Endothelial cell of umbilical vein (primary cell): Measurements from ENCODE around the gene RSPRY1.

Experiments used
- CTCF ChIP-seq, 2 donors: IDR thresholded peaks; 1 replicate in 1 of 2; 2 replicates in 1 of 2; pipeline ENCODE4 v1.5.1; 2011; ENCODE audit warnings: low read length in 2 of 2, mild to moderate bottlenecking in 2 of 2, moderate library complexity in 2 of 2, control low read depth in 1 of 2, inconsistent platforms in 1 of 2, low read depth in 1 of 2; ENCODE audit not compliant: insufficient read depth in 1 of 2; ENCODE audit errors: extremely low read depth in 1 of 2
- EZH2 ChIP-seq: IDR thresholded peaks from 2 replicates; pipeline ENCODE4 v1.6.1; 2012; ENCODE audit warnings: borderline replicate concordance, low read depth, mild to moderate bottlenecking, moderate library complexity, low read length, inconsistent platforms; ENCODE audit not compliant: severe bottlenecking

GRCh38 chr16:57194512-57194911 is 8.4 kb downstream of the RSPRY1 start:
- TF ChIP-seq CTCF (IDR thresholded peaks at IDR 0.05; ENCODE audit: extremely low read depth in 1 of 2, insufficient read depth in 1 of 2, low read depth in 1 of 2, low read length in 2 of 2) (no peak), EZH2 (no peak)
